Adrenal gland (tissue), 12 donors: ENCODE measurements around the gene RADIL. TPM values are rescaled to one million over a fixed set of nuclear protein-coding genes. Genes with fewer than 3 reads are reported as not detected.

Experiments used
- DNase-seq, 7 donors: peaks; one replicate each; pipeline ENCODE4 v3.0.0-alpha.2; 2019 to 2020
- H3K27ac ChIP-seq, 5 donors: fragments of 200-600 bp; sonication (generic) in 4 of 5; 1 replicate in 3 of 5; 2 replicates in 2 of 5; pipeline versions ENCODE4 v1.5.1 to v1.8.0; 2016 to 2020; ENCODE audit warnings: mild to moderate bottlenecking in 1 of 5
- H3K27me3 ChIP-seq: fragments of 200-600 bp; 2 replicates; pipeline ENCODE4 v1.8.0; 2021
- H3K36me3 ChIP-seq, 2 donors: fragments of 200-600 bp; replicated peaks in 1 of 2; 1 replicate in 1 of 2; 2 replicates in 1 of 2; pipeline versions ENCODE4 v1.5.1 to v1.8.0; 2018 to 2022
- H3K4me1 ChIP-seq, 2 donors: fragments of 200-600 bp; replicated peaks in 1 of 2; 1 replicate in 1 of 2; 2 replicates in 1 of 2; pipeline versions ENCODE4 v1.5.1 to v1.8.0; 2018 to 2021
- H3K4me3 ChIP-seq, 4 donors: fragments of 200-600 bp; sonication (generic) in 3 of 4; one replicate each; pipeline ENCODE4 v1.5.1; 2016 to 2018
- H3K9me3 ChIP-seq, 3 donors: fragments of 200-600 bp; sonication (generic) in 1 of 3; replicated peaks in 1 of 3; 1 replicate in 2 of 3; 2 replicates in 1 of 3; pipeline versions ENCODE4 v1.5.1 to v1.8.0; 2016 to 2021
- POLR2A ChIP-seq, 2 donors: fragments of 450-650 bp; IDR thresholded peaks; one replicate each; pipeline ENCODE4 v1.6.1; 2017; ENCODE audit warnings: antibody characterized with exemption in 2 of 2, mild to moderate bottlenecking in 2 of 2, moderate library complexity in 1 of 2
- WGBS, 4 donors: extraction: QIAGEN DNeasy Blood & Tissue Kit in 2 of 4; methylation state at CpG; one replicate each; pipeline versions ENCODE4 v1.1.5 to v1.1.7; 2013 to 2017; 5-methylcytosine and 5-hydroxymethylcytosine counted together
- intact Hi-C, 2 donors: fragments of 100-400 bp; cut with DNase I; formaldehyde crosslinking; loops; one replicate each; pipeline versions ENCODE4 v1.14.1 to v1.15.0; 2022 to 2023
- polyA plus RNA-seq, 3 donors: library from polyadenylated mRNA; stranded (reverse); fragments of 200-250 nt in 2 of 3; fragments of 350-450 nt in 1 of 3; fragmentation: Illumina TruSeq in 1 of 3; extraction: RNeasy Lipid Tissue Mini Kit (QIAGEN cat#74804) in 1 of 3; gene quantifications; one replicate each; pipeline ENCODE4 v1.2.3, GENCODE V29; 2013 to 2014
- total RNA-seq, 9 donors: library from RNA; depleted of rRNA in 4 of 9; stranded (reverse); fragments of >200 nt in 4 of 9; fragments of 120-200 nt in 1 of 9; fragmentation: NEBNext Ultra II Directional in 1 of 9; extraction: Animal tissue kit (Norgen Biotek cat#: 25700) in 1 of 9; gene quantifications; one replicate each; pipeline versions ENCODE4 v1.1.0 to v1.2.4, GENCODE V29; 2013 to 2023
- TF ChIP-seq, protein P1 (sequence below), 6 experiments: fragments of 450-650 bp in 4 of 6; fragments of 200-600 bp in 2 of 6; sonication (generic) in 1 of 6; IDR thresholded peaks; 1 replicate in 5 of 6; 2 replicates in 1 of 6; pipeline versions ENCODE4 v1.5.1 to v1.8.0; 2016 to 2021; ENCODE audit warnings: antibody characterized with exemption in 6 of 6, mild to moderate bottlenecking in 2 of 6, moderate library complexity in 1 of 6
- donor health status: healthy with polysubstance abuse.
- donor health status: Bipolar disorder and iron deficiency.
- donor health status: DM: yes; HTN: yes; CAD: no.
- donor health status: DM: no; HTN: no; CAD: no.
- donor health status: DM: no; HTN: no; CAD: no.
- donor health status: DM: yes; HTN: yes; CAD: no.

The RADIL gene
- total and polyA plus RNA-seq, 12 donors: 0.16 to 7.8 (median 1.4) TPM

DNA sequence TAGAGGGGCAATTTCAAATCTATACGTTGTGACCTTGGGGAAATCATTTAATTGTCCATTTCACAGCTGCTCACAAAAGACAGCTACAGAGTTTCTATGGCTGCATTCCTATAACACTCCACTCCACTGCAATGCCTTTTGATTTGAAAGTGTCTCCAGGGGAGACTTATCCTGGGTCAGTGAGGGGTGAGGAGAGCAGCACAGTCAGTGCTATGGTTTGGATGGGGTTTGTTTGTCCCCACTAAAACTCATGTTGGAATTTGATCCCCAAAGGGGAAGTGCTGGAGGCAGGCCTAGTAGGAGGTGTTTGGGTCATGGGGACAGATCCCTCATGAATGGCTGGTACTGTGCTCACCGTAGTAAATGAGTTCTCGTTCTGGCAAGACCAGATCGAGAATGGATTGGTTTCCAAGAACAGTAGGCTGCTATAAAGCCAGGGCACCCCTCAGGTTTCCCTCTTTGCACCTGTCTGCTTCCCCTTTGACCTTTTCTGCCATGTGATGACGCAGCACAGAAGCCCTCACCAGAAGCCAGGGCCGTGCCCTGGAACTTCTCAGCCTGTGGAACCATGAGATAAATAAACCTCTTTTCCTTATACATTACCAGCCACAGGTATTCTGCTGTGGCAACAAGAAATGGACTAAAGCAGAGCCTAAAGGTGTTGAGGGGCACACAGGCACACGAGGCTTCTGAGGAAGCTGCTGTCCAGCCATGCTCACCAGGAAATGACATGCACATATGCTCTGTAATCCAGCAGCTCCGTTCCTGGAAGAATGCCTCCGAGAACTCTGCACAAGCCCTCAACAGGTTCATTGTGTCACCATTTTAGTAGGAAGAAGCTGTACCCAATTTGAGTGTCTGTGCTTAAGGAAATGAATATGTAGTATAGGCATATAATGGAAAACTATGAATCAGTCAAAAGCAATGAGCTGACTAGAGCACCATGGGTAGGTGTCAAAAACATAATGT, 16.7 kb downstream of the RADIL start:
- WGBS, 4 donors: 76 to 85% (median 78%) methylated on average over 9 of the region's 9 CpGs
- H3K4me1 ChIP-seq: no peaks in the 10 kb centered on the region
- H3K9me3 ChIP-seq: no peaks in the 10 kb centered on the region
- peak in 1 of 7 donors; percentile 20 for DNase-seq
- no peak for TF ChIP-seq POLR2A (IDR thresholded peaks at IDR 0.05)
- TF ChIP-seq, protein P1, sequence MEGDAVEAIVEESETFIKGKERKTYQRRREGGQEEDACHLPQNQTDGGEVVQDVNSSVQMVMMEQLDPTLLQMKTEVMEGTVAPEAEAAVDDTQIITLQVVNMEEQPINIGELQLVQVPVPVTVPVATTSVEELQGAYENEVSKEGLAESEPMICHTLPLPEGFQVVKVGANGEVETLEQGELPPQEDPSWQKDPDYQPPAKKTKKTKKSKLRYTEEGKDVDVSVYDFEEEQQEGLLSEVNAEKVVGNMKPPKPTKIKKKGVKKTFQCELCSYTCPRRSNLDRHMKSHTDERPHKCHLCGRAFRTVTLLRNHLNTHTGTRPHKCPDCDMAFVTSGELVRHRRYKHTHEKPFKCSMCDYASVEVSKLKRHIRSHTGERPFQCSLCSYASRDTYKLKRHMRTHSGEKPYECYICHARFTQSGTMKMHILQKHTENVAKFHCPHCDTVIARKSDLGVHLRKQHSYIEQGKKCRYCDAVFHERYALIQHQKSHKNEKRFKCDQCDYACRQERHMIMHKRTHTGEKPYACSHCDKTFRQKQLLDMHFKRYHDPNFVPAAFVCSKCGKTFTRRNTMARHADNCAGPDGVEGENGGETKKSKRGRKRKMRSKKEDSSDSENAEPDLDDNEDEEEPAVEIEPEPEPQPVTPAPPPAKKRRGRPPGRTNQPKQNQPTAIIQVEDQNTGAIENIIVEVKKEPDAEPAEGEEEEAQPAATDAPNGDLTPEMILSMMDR (IDR thresholded peaks at IDR 0.05): no peak
- intact Hi-C loops: no loop called here
- no peak overlapping the region for H3K4me3 ChIP-seq
- peaks cover 3% of the 10 kb centered on the region for H3K27me3 ChIP-seq
- H3K27ac ChIP-seq: no peak overlapping the region
- H3K36me3 ChIP-seq: no peaks in the 10 kb centered on the region

DNA sequence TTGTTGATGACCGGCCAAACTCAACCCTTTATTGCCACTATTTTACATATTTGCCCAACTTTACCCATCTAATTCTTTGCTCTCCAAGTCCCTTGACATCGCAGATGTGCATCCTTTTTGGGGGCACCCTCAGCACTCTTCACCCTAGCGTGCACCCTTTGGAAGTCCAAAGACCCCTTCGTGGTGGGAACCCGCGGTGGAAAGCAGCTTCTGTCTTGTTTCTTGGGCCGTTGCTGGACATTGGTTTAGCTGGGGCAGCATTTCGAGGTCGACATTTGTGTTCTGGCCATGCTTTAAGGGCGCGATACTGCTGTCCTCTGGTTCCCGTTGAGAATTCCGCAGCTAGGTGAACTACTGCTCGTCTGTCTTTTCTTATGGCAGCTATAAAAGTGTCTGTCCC, 21.4 kb downstream of the RADIL start:
- H3K9me3 ChIP-seq: no peaks in the 10 kb centered on the region
- H3K4me3 ChIP-seq: peak overlapping the region in 1 of 4 donors; percentile 36
- intact Hi-C loops: no loop called here
- H3K4me1 ChIP-seq: no peaks in the 10 kb centered on the region
- peaks cover 10% of the 10 kb centered on the region for H3K27me3 ChIP-seq
- 66 to 84% (median 81%) methylated on average over 14 of the region's 14 CpGs for WGBS, 4 donors
- H3K36me3 ChIP-seq: no peaks in the 10 kb centered on the region
- peak in 1 of 7 donors; percentile 38 for DNase-seq
- H3K27ac ChIP-seq: no peak overlapping the region
- TF ChIP-seq, protein P1 (IDR thresholded peaks at IDR 0.05): no peak
- no peak for TF ChIP-seq POLR2A (IDR thresholded peaks at IDR 0.05)

DNA sequence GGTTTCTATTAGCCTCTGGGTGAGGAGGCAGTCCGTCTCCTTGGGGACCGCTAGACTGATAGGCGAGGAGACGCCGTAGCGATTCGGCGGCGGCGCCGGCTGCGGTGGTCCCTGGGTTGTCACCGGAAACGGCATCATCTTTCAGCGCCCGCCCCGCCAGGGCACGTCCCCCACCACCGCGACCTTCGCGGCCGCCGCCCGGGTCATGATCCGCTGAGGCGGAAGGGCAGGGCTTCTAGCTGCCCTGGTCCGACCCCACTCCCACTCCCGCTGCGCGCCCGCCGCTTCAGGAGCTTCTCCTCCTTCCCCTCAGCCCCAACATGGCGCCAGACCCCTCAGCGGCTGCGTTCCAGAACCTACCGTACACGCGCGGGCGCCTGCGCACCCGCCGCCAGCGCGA, 21.8 kb downstream of the RADIL start, which contains the start of gene PAPOLB:
PAPOLB (minus strand) TSS at position 358 of the 400 bp plus-strand sequence; CDS start at position 138, 220 bp downstream.
- Histone ChIP-seq H3K4me1 (no peaks in the 10 kb centered on the region), H3K9me3 (no peaks in the 10 kb centered on the region), H3K27me3 (peaks cover 10% of the 10 kb centered on the region), H3K4me3 (peak within 1 kb of the TSS in 1 of 4 donors; percentile 36), H3K27ac (no peak within 1 kb of the TSS), H3K36me3 (no peaks in the 10 kb centered on the region)
- peak in 1 of 7 donors; percentile 24 for DNase-seq
- 8 to 29% (median 15%) methylated on average over 10 to 46 of the region's 46 CpGs for WGBS, 4 donors
- TF ChIP-seq, protein P1 (IDR thresholded peaks at IDR 0.05): no peak
- no peak for TF ChIP-seq POLR2A (IDR thresholded peaks at IDR 0.05)
- intact Hi-C loops: no loop called here

- DNase-seq: peak in 1 of 7 donors; percentile 14
- Histone ChIP-seq H3K36me3 (no peaks in the 10 kb centered on the region), H3K27ac (no peak overlapping the region), H3K27me3 (peaks cover 10% of the 10 kb centered on the region), H3K4me1 (no peaks in the 10 kb centered on the region), H3K9me3 (no peaks in the 10 kb centered on the region), H3K4me3 (peak overlapping the region in 1 of 4 donors; percentile 36)
- intact Hi-C loops: no loop called here
- 79 to 90% (median 85%) methylated on average over 11 of the region's 11 CpGs for WGBS, 4 donors
- TF ChIP-seq, protein P1 (IDR thresholded peaks at IDR 0.05): no peak
- no peak for TF ChIP-seq POLR2A (IDR thresholded peaks at IDR 0.05)
These were observed 22.3 kb downstream of the RADIL start for GRCh38 chr7:4861227-4861626.
